CD4-positive, alpha-beta T cell (primary cell): Measurements from ENCODE around the gene LSR. TPM values are rescaled to one million over a fixed set of nuclear protein-coding genes. Genes with fewer than 3 reads are reported as not detected.

Experiments used
- ATAC-seq: fragments of 200-7000 bp; cut with Tn5 transposase; one replicate; pipeline ENCODE4 v1.10.0; 2022; ENCODE audit warnings: mild to moderate bottlenecking; ENCODE audit not compliant: poor library complexity
- CTCF ChIA-PET: fragments of 350-600 bp; sonication (Branson Sonifier 250); formaldehyde crosslinking; loops from one replicate; lab custom pipeline; 2021; ENCODE audit warnings: antibody characterized with exemption, inconsistent platforms; lab: Charles Lee
- POLR2A ChIA-PET: fragments of 350-600 bp; sonication (Branson Sonifier 250); formaldehyde crosslinking; loops from one replicate; lab custom pipeline; 2021; ENCODE audit warnings: antibody characterized with exemption, inconsistent platforms; lab: Charles Lee
- DNase-seq, 14 experiments: peaks; one replicate each; pipeline ENCODE4 v3.0.0-alpha.2; 2013 to 2020; ENCODE audit warnings: mixed read lengths in 2 of 14
- H3K27ac ChIP-seq, 2 donors: one replicate each; pipeline versions ENCODE4 v1.5.1 to v1.7.0; 2013; ENCODE audit warnings: low read length in 2 of 2, low read depth in 1 of 2, mild to moderate bottlenecking in 1 of 2
- H3K27me3 ChIP-seq, 2 experiments: 1 replicate in 1 of 2; 2 replicates in 1 of 2; pipeline versions ENCODE4 v1.6.1 to v1.7.0; 2013; ENCODE audit warnings: low read length in 2 of 2, control low read depth in 1 of 2, mild to moderate bottlenecking in 1 of 2, moderate library complexity in 1 of 2; ENCODE audit not compliant: insufficient read depth in 2 of 2, control insufficient read depth in 1 of 2
- H3K36me3 ChIP-seq: one replicate; pipeline ENCODE4 v1.6.1; 2013; ENCODE audit warnings: low read length, control low read depth; ENCODE audit not compliant: insufficient read depth
- H3K4me1 ChIP-seq: one replicate; pipeline ENCODE4 v1.6.1; 2013; ENCODE audit warnings: low read length, control low read depth; ENCODE audit not compliant: insufficient read depth
- H3K4me3 ChIP-seq: one replicate; pipeline ENCODE4 v1.5.1; 2013; ENCODE audit warnings: mild to moderate bottlenecking, low read length, moderate library complexity
- H3K9me3 ChIP-seq, 2 experiments: 1 replicate in 1 of 2; 2 replicates in 1 of 2; pipeline versions ENCODE4 v1.6.1 to v1.7.0; 2013; ENCODE audit warnings: low read length in 2 of 2, mild to moderate bottlenecking in 2 of 2, control low read depth in 1 of 2, moderate library complexity in 1 of 2; ENCODE audit not compliant: control insufficient read depth in 1 of 2, insufficient read depth in 1 of 2
- H3K27ac Mint-ChIP-seq: one replicate; pipeline ENCODE4 v1.8.0; 2020; ENCODE audit warnings: mixed read lengths
- H3K27me3 Mint-ChIP-seq: one replicate; pipeline ENCODE4 v1.8.0; 2021; ENCODE audit warnings: mixed read lengths
- H3K36me3 Mint-ChIP-seq: one replicate; pipeline ENCODE4 v1.8.0; 2021; ENCODE audit warnings: low read depth, mixed read lengths
- H3K4me1 Mint-ChIP-seq: one replicate; pipeline ENCODE4 v1.8.0; 2021; ENCODE audit warnings: low read depth, mixed read lengths
- H3K4me3 Mint-ChIP-seq: one replicate; pipeline ENCODE4 v1.8.0; 2020; ENCODE audit warnings: mild to moderate bottlenecking, mixed read lengths
- H3K9me3 Mint-ChIP-seq: one replicate; pipeline ENCODE4 v1.8.0; 2020; ENCODE audit warnings: mixed read lengths
- intact Hi-C, 2 experiments: fragments of 100-400 bp; cut with DNase I in 1 of 2; cut with micrococcal nuclease in 1 of 2; formaldehyde crosslinking; loops; one replicate each; pipeline versions ENCODE4 v1.15.1 to v1.9.0; 2023 to 2025; cut with DNase I, micrococcal nuclease
- total RNA-seq, 174 experiments: library from RNA in 2 of 174; stranded (reverse) in 2 of 174; gene quantifications; one replicate each; pipeline ENCODE4 v1.2.3 and lab custom pipeline; 2021 to 2026
- TF ChIP-seq, protein P1 (sequence below): fragments of 200-600 bp; IDR thresholded peaks from one replicate; pipeline ENCODE4 v1.8.0; 2022; ENCODE audit warnings: antibody characterized with exemption, mild to moderate bottlenecking

The LSR gene
- total RNA-seq, 2 experiments from 2014 or later: 45.0 to 47.9 TPM

DNA sequence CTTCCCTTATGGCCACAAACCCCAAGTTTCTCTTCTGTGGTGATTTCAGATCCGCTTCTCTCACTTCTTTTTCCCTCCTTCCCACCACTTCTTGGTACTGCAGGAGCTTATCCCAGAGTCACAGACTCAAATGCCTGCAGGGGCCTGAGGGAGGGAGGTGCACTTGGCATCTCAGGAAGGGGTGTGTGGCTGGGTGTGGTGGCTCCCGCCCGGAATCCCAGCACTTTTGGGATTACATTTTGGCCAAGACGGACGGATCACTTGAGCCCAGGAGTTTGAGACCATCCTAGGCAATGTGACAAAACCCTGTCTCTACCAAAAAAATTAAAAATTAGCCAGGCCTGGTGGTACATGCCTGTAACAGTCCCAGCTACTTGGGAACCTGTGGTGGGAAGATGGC, 25.5 kb downstream of the LSR start:
- intact Hi-C loops: loop anchor here in 1 of 2 experiments (5.0 kb wide), 1 partner anchor 223 kb away; no protein-coding TSS in a partner anchor
- no peak overlapping the region for H3K4me3 Mint-ChIP-seq
- H3K9me3 Mint-ChIP-seq: no peaks in the 10 kb centered on the region

DNA sequence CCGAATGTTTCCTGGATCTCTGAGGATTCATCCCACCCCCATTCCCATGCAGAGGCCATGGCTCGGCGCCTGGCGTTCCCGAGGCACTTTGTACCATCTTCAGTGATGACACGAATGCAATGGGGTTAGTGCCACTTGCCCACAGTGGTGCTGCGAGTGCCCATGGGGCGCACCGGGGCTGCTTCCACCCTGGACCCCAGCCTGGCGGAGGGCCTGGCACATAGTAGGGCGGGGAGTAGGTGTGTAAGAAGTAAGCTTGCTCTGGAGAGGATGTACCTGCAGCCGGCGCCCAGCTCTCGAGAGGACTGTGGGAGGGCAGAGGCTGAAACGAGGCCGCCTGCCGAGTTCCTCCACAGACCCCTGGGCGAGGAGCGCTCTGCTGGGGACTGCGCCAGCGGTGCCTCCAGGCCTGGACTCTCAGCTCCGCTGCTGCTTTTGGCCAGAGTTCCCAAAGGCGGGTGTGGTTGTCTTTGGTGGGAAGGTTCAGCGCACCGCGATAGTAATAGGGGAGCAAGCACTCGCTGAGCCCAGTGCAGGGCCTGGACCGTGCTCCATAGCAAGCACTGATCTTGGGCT, 28.0 kb downstream of the LSR start:
- peaks cover 14% of the 10 kb centered on the region for H3K4me1 Mint-ChIP-seq
- peaks cover 66% of the 10 kb centered on the region for H3K36me3 Mint-ChIP-seq
- H3K27me3 ChIP-seq: no peaks in the 10 kb centered on the region
- intact Hi-C loops: no loop called here
- POLR2A ChIA-PET: interaction anchor here (0.6 kb wide), 1 partner anchor 27 kb away, joined by 3 read pairs; no protein-coding TSS in a partner anchor
- peak overlapping the region; percentile 20 for H3K27ac Mint-ChIP-seq
- CTCF ChIA-PET: no interaction called here
- TF ChIP-seq, protein P1, sequence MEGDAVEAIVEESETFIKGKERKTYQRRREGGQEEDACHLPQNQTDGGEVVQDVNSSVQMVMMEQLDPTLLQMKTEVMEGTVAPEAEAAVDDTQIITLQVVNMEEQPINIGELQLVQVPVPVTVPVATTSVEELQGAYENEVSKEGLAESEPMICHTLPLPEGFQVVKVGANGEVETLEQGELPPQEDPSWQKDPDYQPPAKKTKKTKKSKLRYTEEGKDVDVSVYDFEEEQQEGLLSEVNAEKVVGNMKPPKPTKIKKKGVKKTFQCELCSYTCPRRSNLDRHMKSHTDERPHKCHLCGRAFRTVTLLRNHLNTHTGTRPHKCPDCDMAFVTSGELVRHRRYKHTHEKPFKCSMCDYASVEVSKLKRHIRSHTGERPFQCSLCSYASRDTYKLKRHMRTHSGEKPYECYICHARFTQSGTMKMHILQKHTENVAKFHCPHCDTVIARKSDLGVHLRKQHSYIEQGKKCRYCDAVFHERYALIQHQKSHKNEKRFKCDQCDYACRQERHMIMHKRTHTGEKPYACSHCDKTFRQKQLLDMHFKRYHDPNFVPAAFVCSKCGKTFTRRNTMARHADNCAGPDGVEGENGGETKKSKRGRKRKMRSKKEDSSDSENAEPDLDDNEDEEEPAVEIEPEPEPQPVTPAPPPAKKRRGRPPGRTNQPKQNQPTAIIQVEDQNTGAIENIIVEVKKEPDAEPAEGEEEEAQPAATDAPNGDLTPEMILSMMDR: no peak
- H3K9me3 ChIP-seq: no peaks in the 10 kb centered on the region
- H3K4me3 Mint-ChIP-seq: peak overlapping the region; percentile 7
- H3K36me3 ChIP-seq: peaks cover 68% of the 10 kb centered on the region
- H3K4me1 ChIP-seq: peaks cover 8% of the 10 kb centered on the region
- ATAC-seq: no peak
- H3K27me3 Mint-ChIP-seq: peaks cover 5% of the 10 kb centered on the region
- peak in 1 of 14 experiments; percentile 16 for DNase-seq
- H3K27ac ChIP-seq: no peak overlapping the region
- H3K9me3 Mint-ChIP-seq: no peaks in the 10 kb centered on the region
- H3K4me3 ChIP-seq: no peak overlapping the region

More for the DNA sequence above, 25.5 kb downstream of the LSR start:
- TF ChIP-seq, protein P1: no peak
- ChIA-PET CTCF (interaction anchor here (1.2 kb wide), 1 partner anchor 221 kb away, joined by 3 read pairs; no protein-coding TSS in a partner anchor), POLR2A (interaction anchor here (1.1 to 1.5 kb wide), 3 partner anchors 16 to 57 kb away, joined by 3 to 5 read pairs (median 3); no protein-coding TSS in a partner anchor)
- peaks cover 84% of the 10 kb centered on the region for H3K36me3 ChIP-seq
- Mint-ChIP-seq H3K27me3 (no peaks in the 10 kb centered on the region), H3K36me3 (peaks cover 84% of the 10 kb centered on the region), H3K27ac (no peak overlapping the region), H3K4me1 (peaks cover 21% of the 10 kb centered on the region)
- H3K4me3 ChIP-seq: no peak overlapping the region
- H3K9me3 ChIP-seq: no peaks in the 10 kb centered on the region
- no peak overlapping the region for H3K27ac ChIP-seq
- DNase-seq (peak in 1 of 14 experiments; percentile 8), ATAC-seq (no peak)
- H3K4me1 ChIP-seq: peaks cover 24% of the 10 kb centered on the region
- no peaks in the 10 kb centered on the region for H3K27me3 ChIP-seq

DNA sequence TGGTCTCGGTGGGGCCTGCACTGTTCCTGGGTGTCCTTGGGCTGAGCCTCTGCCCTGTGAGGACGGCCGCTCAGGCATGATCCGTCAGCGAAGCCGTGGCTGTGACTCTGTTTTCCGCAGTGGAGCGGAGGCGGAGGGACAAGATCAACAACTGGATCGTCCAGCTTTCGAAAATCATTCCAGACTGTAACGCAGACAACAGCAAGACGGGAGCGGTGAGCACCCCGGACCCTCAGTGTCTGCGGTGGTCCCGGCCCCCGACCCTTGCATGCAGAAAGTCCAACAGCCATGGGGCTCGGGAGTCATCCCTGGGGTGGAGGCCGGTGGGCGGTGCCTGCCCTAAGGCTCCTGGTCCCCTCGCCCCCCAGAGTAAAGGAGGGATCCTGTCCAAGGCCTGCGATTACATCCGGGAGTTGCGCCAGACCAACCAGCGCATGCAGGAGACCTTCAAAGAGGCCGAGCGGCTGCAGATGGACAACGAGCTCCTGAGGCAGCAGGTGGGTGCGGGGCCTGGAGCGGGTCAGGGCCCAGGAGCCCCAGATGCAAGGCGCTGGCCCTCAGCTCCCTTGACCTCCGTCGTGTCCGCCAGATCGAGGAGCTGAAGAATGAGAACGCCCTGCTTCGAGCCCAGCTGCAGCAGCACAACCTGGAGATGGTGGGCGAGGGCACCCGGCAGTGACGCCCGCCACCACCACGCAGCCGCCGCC, 29.9 kb downstream of the LSR start:
- Mint-ChIP-seq H3K36me3 (peaks cover 47% of the 10 kb centered on the region), H3K27me3 (peaks cover 20% of the 10 kb centered on the region), H3K4me3 (no peak overlapping the region), H3K27ac (no peak overlapping the region), H3K9me3 (no peaks in the 10 kb centered on the region), H3K4me1 (peaks cover 4% of the 10 kb centered on the region)
- TF ChIP-seq, protein P1: no peak
- ATAC-seq (no peak), DNase-seq (peak in 1 of 14 experiments; percentile 22)
- Histone ChIP-seq H3K4me3 (no peak overlapping the region), H3K27ac (no peak overlapping the region), H3K27me3 (peaks cover 3 to 6% of the 10 kb centered on the region in 2 experiments), H3K4me1 (peaks cover 9% of the 10 kb centered on the region), H3K36me3 (peaks cover 53% of the 10 kb centered on the region), H3K9me3 (no peaks in the 10 kb centered on the region)
- CTCF ChIA-PET: no interaction called here
- intact Hi-C loops: no loop called here
- POLR2A ChIA-PET: interaction anchor here (1.2 to 1.3 kb wide), 2 partner anchors 11 to 17 kb away, joined by 3 read pairs; no protein-coding TSS in a partner anchor
